Muscle of arm (tissue), 12 donors: ENCODE results near the gene GPR137. TPM values are rescaled to one million over a fixed set of nuclear protein-coding genes. Genes with fewer than 3 reads are reported as not detected.

Experiments used
- DNase-seq: peaks from one replicate; pipeline ENCODE4 v3.0.0-alpha.2; 2013
- polyA plus RNA-seq, 12 donors: library from polyadenylated mRNA; unstranded; fragments of 120-200 nt; gene quantifications; one replicate each; pipeline ENCODE4 v1.2.1, GENCODE V29; 2013; ENCODE audit not compliant: insufficient read length in 12 of 12

Gene GPR137
- polyA plus RNA-seq, 12 donors, result 14.1 to 32.9 (median 17.1) TPM; not detected in 1

DNA sequence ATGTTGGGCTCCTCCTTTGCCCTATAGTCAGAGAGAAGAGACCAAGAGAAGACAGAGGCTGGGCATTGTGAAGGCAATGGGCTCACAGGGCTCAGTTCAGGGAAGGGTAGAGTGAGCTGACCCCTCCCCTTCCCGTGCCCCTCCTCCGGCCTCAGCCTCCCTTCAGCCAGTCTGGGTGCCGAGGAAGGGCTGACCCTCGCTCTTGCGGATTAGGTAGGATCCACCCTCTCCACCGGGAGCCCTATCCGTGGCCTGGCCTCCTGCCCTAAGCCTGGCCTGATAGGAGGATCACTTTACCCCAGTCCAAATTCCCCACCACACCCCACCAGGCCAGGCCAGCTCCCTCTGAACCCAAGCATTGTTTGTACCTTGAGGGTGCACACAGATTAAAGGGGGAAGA lies 37.1 kb upstream of the GPR137 start:
- no peak for DNase-seq

DNA sequence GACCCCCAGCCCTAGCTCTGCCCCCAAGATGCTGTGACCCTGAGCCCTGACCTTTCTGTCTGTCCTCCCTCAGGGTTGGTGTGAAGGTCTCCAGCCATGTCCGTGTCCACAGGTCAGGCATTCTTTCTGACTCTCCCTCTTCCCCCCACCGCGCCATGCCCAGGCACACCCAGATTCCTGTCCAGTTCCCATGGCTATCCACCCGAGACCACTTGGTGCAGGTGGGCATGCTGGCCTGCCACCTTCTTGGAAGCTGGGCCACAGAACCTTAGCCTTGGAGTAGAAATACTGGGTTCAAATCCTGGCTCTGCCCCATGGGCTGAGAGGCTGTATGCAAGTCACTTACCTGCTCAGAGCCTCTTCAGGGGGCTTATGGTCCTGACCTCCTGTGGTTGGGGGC lies 36.6 kb upstream of the GPR137 start:
- no peak for DNase-seq

DNA sequence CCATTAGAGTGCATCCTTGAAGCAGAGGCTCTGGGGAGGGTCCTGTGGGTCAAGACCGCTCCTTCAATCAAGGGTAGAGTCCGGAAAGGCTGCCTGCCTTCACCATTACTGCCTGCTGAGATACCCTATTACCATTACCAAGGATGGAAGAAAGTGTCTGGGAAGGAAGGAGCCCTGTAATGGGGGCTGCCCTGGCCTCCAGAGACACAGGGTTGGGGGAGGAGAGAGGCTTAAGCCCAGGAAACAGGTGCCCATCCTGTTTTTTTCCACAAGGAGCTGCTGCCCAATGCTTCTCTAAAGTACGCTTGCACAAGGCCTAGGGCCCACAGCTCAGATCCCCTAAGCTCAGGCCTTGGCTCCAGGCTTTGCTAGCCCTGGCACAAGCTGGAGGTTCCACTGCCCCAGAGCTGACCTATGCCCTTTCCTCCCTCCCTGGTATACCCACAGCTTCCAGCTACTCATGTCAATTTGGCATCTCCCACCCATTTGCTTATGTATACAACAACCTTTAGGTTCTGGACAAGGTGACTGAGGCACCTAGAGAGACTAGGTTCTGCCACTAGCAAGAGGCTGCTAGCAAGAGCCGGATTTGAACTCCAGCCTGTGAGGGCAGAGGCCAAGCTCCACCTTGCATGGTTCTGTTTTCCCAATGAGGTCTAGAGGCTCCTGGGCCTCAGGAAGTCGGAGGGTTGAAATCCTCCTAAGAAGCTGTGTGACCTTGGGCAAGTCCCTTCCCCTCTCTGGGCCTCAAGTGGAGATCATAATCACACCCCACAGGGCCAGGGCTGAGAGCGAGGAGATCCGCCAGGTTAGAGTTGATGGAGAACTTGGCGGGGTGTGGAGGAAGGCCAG lies 35.9 kb upstream of the GPR137 start:
- no peak for DNase-seq

DNA sequence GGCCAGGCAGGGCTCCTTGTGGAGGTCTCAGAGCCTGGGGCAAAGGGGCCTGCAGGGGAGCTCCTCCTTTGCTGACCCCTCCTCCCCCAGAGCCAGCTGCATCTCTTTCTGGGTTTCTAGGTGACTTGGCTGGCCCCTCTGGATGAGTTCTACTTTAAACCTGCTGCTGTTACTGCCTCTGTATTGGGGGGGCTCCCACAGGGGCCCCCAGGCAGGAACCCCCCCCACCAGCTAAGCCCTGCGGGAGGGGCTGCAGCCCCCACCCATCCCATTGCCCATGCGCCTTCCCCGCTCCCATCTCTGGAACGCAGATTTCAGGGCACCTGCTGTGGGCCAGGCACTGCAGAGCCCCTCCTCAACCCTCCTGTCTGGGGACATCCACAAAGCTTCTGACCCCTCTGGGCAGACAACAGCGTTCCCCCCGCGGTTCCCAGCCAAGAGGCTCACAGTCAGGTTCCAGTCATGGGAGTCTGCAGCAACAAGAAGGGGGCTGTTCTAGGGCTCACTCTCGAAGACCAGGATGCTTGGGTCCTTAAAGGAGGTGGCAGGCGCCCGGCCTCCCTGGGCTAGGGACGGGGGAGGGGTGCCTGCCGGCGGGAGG lies 35.1 kb upstream of the GPR137 start:
- DNase-seq, result no peak

DNA sequence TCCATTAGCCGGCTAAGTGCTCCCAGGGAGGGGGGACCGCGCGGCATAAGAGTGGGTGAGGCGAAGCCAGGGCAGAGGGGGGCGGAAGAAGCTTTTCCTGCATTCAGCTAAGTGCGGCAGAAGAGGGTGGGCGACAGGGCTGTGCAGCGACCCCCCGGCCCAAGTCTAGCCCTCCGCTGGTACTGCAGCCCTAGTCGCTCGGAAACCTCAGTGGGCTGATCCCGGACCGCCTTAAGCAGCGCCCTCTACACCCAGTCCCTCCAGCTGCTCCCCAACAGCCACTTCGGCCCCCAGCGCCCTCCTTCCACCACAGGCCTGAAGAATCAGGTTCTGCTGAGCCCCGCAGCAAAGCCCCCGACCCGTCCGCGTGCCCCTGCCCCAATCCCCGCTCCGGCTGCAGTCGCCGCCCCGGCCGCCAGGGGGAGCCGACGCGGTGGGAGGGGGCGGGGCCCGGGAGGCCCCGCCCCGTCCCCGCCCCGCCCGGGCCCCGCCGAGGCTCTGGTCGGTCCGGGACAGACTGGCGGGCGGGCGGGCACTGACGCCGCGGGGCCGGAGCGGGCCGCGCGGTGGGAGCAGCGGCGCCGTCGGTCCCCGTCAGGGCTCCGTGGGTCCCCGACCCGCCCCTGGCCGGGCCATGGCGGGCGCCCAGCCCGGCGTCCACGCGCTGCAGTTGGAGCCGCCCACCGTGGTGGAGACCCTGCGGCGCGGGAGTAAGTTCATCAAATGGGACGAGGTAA lies 34.5 kb upstream of the GPR137 start, which contains the start of gene PLCB3:
PLCB3 (plus strand) TSS at position 515 of the 737 bp plus-strand sequence; CDS start at position 635, 120 bp downstream.
- DNase-seq, result no peak

DNA sequence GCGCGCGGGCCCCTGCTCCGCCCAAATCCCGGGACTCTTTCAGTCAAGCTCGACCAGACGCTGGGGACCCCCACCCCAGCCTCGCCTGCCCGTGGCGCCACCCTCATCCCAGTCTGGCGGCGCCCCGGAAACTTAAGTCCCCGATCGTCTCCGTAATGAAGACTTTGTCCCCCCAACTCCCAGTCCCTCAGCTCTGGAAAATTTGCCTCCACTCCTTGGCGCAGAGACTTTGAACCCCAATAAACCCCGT lies 34.0 kb upstream of the GPR137 start:
- no peak for DNase-seq

DNA sequence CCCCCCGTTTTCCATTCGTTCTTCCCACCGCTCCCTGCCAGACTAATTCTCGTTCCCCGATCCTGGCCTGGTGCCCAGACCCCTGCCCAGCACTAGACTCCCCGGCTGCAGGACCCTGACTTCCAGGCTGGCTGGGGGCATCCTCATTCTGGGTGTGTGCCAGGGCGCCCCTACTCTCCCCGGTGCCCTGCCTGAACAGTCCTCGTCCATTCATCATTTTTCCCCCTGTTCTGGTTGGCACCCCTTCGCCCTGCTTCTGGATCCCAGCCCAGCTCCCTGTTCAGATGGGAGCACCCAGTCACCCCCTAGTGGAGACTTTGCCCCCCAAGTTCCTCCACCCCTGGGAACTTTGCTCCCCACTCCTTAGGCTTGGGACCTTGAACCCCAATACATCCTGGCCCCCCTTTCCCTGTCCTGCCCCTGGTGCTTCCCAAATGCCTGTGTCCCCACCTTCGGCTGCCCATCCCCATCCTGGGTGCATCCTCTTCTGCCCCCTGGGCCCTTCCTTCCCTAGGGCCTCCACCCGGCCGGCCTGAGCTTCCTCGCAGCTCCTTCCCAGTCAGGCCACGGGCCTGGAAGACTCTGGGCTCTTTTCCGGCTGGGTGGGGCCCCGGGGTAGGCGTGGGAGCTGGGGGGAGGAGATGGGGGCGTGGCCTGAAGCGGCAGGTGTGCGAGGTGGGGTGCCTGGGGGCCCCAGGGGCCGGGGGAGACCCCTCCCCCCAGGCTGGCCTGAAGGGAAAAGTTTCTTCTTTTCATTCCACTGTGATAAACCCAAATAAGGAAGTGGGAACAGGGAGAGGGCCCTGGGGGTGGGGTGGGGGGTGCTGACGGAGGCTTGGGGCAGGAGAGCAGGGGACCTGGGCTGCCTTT lies 33.4 kb upstream of the GPR137 start:
- DNase-seq, result no peak

DNA sequence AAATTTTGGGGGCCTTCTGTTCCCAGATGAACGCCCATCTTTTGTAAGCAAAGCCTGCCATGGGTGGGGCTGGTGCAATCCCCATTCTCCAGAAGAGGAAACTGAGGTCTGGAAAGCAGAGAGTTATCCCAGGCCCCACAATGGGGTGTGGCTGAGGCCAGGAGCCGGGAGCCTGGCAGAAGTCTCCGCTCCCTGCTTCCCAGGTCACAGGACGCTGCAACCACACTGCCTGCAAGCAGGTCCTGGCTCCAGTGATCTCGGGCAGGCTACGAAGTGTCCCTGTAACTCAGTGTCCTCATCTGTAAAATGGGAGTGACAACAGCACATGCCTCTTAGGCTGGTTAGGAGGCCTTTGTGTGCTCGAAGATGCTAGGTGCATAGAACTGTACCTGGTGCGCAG lies 32.6 kb upstream of the GPR137 start:
- DNase-seq, result no peak

DNA sequence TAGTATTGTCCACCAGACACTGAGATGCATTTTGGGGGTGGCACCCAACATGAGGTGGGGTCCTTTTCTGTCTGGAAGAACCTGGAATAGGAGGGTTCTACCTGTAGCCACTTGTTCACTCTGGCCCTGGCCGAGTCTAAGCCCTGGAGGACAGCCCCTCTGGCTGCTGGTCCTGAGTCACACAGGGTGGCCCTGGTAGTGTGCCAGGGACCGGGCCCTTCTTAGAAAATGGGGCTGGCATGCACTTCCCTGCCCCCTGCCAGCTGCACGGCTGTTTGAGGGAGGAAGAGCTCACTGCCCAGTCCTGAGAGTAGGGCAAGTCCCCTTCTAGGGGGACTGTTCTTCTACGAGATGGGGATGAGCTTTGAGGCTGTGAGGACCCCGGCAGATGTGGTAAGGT lies 32.2 kb upstream of the GPR137 start:
- DNase-seq, result no peak

DNA sequence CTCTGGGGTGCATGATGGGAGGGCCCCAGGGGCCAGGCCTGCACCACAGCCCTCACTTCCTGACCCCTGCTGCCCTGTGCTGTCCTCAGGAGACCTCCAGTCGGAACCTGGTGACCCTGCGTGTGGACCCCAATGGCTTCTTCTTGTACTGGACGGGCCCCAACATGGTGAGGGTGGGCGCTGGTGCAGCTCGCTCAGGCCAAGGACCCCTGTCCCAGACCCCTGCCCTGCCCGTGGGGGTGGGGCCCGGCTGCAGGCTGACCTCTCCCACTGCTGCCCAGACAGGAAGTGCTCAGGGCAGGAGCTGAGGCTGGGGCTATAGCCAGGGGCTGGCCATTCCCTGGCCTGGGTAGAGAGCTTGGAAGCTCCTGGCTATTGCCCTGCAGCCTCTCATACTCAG lies 31.3 kb upstream of the GPR137 start:
- no peak for DNase-seq

DNA sequence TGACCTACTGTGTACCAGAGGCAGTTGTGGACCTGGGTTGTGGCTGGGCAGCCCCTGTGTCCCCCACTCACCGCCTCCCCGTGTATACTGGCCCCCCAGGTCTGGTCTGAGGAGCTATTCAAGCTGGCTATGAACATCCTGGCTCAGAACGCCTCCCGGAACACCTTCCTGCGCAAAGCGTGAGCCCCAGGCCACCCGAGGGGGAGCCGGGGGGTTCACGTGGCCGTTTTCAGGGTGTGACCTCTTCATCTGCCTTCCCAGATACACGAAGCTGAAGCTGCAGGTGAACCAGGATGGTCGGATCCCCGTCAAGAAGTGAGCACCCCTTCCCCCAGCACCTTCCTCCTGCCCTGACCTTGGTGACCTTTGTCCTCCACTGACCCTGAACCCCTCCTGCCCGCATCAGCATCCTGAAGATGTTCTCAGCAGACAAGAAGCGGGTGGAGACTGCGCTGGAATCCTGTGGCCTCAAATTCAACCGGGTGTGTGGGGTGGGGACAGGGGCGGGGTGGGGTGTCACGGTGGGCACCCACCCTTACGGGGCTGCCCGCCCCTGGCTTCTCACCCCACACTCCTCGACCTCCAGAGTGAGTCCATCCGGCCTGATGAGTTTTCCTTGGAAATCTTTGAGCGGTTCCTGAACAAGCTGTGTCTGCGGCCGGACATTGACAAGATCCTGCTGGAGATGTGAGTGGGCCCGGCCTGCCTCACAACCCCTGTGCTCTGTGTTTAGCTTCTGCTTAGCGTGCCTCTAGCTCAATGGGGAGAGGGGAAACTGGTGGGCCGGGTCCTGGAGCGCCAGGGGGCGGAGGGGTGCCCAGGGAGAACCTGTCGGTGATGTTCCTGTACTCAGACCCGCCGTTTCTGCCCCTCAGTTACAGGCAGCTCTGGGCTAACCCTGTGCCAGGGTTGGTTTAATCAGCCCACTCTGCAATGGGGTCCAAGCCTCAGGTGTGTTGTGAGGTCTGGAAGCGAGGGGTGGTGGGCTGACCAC lies 30.2 kb upstream of the GPR137 start:
- DNase-seq, result no peak

DNA sequence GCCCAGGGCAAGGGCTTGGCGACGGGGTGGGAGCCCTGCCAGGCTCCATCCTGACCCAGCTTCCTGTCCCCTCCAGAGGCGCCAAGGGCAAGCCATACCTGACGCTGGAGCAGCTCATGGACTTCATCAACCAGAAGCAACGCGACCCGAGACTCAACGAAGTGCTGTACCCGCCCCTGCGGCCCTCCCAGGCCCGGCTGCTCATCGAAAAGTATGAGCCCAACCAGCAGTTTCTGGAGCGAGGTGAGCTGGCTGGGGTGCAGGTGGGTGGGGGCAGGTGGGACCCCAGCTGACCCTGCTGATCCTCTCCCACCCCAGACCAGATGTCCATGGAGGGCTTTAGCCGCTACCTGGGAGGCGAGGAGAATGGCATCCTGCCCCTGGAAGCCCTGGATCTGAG lies 29.3 kb upstream of the GPR137 start:
- DNase-seq, result no peak

DNA sequence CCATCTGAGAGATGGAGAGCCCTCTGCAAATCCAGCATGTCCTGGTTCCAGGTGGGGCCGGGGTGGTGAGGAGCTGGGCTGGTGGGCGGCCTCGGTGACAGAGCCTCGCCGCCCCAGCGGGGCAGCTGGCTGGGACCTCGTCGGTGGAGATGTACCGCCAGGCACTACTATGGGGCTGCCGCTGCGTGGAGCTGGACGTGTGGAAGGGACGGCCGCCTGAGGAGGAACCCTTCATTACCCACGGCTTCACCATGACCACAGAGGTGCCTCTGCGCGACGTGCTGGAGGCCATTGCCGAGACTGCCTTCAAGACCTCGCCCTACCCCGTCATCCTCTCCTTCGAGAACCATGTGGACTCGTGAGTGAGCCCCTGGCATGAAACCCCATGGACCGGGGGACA lies 27.3 kb upstream of the GPR137 start:
- no peak for DNase-seq

DNA sequence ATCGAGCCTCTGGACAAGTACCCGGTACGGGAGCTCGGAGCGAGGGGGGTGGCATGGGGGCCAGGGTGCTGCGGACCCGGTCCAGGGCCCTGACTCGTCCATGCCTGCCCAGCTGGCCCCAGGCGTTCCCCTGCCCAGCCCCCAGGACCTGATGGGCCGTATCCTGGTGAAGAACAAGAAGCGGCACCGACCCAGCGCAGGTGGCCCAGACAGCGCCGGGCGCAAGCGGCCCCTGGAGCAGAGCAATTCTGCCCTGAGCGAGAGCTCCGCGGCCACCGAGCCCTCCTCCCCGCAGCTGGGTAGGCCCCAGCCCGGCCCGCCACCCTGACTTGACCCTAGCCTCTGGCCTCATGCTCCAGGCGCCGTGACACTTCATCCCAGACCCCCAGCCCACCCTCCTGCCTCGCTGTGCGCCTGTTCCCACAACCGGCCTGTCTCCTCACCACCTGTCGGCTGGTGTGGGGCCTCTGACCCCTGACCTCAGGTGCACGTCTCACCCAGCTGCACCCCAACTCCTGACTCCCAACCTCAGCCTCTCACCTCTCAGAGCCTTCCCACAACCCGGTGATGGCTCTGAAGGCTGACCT lies 26.6 kb upstream of the GPR137 start:
- no peak for DNase-seq

DNA sequence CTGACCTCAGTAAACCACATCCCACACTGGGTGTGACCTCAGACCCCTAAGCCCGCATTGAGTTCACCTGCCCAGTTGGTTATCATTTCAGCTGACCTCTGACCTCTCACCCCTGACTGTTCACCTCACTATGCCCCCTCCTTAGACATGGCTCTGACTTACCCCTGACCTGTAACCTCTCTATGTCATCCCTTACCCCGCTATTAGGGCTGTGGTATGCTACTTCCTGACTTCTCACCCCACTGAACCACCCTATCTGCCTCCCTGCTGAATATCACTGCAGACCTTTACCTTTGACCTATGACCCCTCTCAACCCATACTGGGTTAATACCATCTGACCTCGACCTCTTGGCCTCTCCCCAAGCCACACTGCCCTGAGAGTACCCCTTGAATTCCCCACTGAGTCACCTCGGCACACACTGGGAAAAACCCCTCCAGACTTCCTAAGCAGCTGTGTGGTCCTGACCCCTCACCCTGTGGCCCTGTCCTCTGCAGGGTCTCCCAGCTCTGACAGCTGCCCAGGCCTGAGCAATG lies 26.0 kb upstream of the GPR137 start:
- DNase-seq, result no peak

DNA sequence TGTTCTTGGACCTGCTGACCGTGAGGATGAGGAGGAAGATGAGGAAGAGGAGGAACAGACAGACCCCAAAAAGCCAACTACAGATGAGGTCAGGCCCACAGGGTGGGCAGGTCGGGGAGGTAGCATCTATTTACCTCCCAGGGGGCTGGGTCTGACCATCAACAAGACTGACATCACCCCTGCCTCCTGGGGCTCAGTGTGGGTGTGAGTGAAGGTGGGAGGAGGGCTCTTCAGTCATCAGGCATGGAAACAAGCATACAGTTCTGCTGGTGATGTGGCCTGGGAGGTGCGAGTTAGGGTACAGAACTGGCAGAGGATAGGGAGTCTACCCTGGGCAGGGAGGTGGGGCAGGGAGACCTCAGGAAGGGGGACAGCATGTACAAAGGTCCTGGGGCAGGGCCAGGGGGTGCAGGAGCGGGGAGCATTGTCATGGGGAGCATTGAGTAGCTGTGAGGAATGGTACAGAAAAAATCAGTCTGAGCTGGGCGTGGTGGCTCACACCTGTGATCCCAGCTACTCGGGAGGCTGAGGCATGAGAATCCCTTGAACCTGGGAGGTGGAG lies 25.4 kb upstream of the GPR137 start:
- no peak for DNase-seq

DNA sequence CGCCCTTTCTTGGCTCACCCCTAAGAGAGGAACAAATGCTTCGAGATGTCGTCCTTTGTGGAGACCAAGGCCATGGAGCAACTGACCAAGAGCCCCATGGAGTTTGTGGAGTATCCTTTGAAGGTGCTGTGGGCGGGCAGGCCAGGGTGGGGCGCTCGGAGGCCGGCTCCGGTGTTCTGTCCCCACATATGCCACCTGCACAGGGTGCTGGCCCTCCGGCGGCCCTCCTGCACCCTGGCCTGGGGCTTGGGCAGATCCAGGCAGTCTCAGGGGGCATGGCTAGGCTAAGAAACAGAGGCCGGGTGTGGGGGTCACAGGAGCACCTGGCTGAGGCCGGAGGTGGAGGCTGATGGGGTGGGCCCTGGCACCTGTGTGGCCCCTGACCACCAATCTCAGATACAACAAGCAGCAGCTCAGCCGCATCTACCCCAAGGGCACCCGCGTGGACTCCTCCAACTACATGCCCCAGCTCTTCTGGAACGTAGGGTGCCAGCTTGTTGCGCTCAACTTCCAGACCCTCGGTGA lies 24.0 kb upstream of the GPR137 start:
- no peak for DNase-seq

DNA sequence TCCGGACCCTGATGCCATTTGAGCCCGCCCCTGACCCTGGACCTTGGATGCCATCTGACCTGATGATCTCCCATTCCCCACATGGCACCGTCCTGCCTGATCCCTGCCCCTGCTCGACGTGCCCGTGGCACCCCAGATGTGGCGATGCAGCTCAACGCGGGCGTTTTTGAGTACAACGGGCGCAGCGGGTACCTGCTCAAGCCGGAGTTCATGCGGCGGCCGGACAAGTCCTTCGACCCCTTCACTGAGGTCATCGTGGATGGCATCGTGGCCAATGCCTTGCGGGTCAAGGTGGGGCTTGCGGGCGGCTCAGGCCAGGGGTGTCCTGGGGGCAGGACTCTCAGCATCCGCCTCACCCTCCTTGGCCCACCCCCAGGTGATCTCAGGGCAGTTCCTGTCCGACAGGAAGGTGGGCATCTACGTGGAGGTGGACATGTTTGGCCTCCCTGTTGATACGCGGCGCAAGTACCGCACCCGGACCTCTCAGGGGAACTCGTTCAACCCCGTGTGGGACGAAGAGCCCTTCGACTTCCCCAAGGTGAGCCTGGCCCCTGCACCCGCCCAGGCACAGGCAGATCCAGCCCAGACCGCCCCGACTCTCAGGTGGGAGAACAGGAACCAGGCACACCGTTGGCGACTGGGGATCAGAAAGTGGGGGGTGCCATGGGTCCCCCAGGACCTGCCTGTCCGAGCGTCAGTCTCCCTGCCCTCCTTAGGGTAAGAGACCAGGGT lies 23.2 kb upstream of the GPR137 start:
- no peak for DNase-seq
